GM12878 (cell line): ENCODE measurements around the gene SNRPF. TPM values are rescaled to one million over a fixed set of nuclear protein-coding genes. Genes with fewer than 3 reads are reported as not detected.

Experiments
- ATAC-seq: fragments of 200-7000 bp; cut with Tn5 transposase; 3 replicates; pipeline ENCODE4 v1.9.1; 2020; ENCODE audit warnings: mild to moderate bottlenecking, moderate library complexity
- BruUV-seq: library from RNA; stranded (reverse); fragments of 400-500 nt; replicated peaks from 2 replicates; lab custom pipeline; 2021; lab: Mats Ljungman, UMichigan
- CTCF ChIA-PET: fragments of 300-600 bp; sonication (Branson Sonifier 250); formaldehyde crosslinking; extraction: SDS; loops from one replicate; lab custom pipeline; 2021; ENCODE audit warnings: inconsistent platforms; lab: Yijun Ruan, JAX
- POLR2A ChIA-PET: fragments of 350-600 bp; formaldehyde crosslinking; extraction: SDS; loops from one replicate; lab custom pipeline; 2021; ENCODE audit warnings: inconsistent platforms; lab: Charles Lee
- RAD21 ChIA-PET: fragments of 300-600 bp; sonication (Branson Sonifier 250); formaldehyde crosslinking; loops from one replicate; lab custom pipeline; 2023; ENCODE audit warnings: antibody characterized with exemption; ENCODE audit not compliant: unreplicated experiment; lab: Charles Lee
- SMC1A ChIA-PET: fragments of 300-600 bp; sonication (Branson Sonifier 250); formaldehyde crosslinking; loops from one replicate; lab custom pipeline; 2023; ENCODE audit not compliant: unreplicated experiment, uncharacterized antibody; lab: Charles Lee
- DNase-seq: peaks from one replicate; pipeline ENCODE4 v3.0.0-alpha.2; 2011; ENCODE audit warnings: low read depth, low spot score
- FAIRE-seq: peaks from 3 replicates; lab custom pipeline; 2011; peaks lifted over from hg19 to GRCh38; lab: Jason Lieb, UNC
- H2AFZ ChIP-seq: 2 replicates; pipeline ENCODE4 v1.6.0; 2011; ENCODE audit warnings: low read depth, low read length, control low read depth; ENCODE audit not compliant: control insufficient read depth
- H3K27ac ChIP-seq: 2 replicates; pipeline ENCODE4 v1.5.1; 2011; ENCODE audit warnings: control low read depth; ENCODE audit not compliant: control insufficient read depth, insufficient read depth
- H3K27me3 ChIP-seq, 2 experiments: replicated peaks in 1 of 2; 2 replicates each; pipeline versions ENCODE4 v1.6.0 to v1.6.1; 2011; ENCODE audit warnings: low read length in 1 of 2; ENCODE audit not compliant: control insufficient read depth in 2 of 2, insufficient read depth in 2 of 2
- H3K36me3 ChIP-seq, 2 experiments: 2 replicates each; pipeline ENCODE4 v1.5.1; 2011; ENCODE audit warnings: low read length in 1 of 2; ENCODE audit not compliant: control insufficient read depth in 2 of 2, insufficient read depth in 2 of 2
- H3K4me1 ChIP-seq: 2 replicates; pipeline ENCODE4 v1.6.1; 2011; ENCODE audit warnings: mild to moderate bottlenecking, low read length, moderate library complexity, mixed read lengths; ENCODE audit not compliant: control insufficient read depth, insufficient read depth
- H3K4me2 ChIP-seq: 2 replicates; pipeline ENCODE4 v1.6.0; 2011; ENCODE audit warnings: control low read depth; ENCODE audit not compliant: control insufficient read depth, insufficient read depth
- H3K4me3 ChIP-seq: fragments of 200-600 bp; sonication (generic); 2 replicates; pipeline ENCODE4 v1.5.1; 2016
- H3K79me2 ChIP-seq: 2 replicates; pipeline ENCODE4 v1.6.0; 2011; ENCODE audit warnings: low read length; ENCODE audit not compliant: control insufficient read depth, insufficient read depth
- H3K9ac ChIP-seq: 2 replicates; pipeline ENCODE4 v1.8.0; 2011; ENCODE audit warnings: low read length, control low read depth, mixed read lengths; ENCODE audit not compliant: control insufficient read depth, insufficient read depth
- H3K9me3 ChIP-seq: replicated peaks from 3 replicates; pipeline ENCODE4 v1.5.1; 2011; ENCODE audit warnings: mild to moderate bottlenecking, low read length; ENCODE audit not compliant: control insufficient read depth, insufficient read depth
- H4K20me1 ChIP-seq: 2 replicates; pipeline ENCODE4 v1.6.0; 2011; ENCODE audit not compliant: control insufficient read depth, insufficient read depth
- EED ChIP-seq: sonication (generic); IDR thresholded peaks from 2 replicates; pipeline ENCODE4 v1.6.1; 2016; ENCODE audit warnings: antibody characterized with exemption, low read depth
- EGR1 ChIP-seq, 2 experiments: IDR thresholded peaks; 1 replicate in 1 of 2; 2 replicates in 1 of 2; pipeline ENCODE4 v1.6.1; 2011 to 2012; ENCODE audit warnings: low read depth in 2 of 2, low read length in 2 of 2, borderline replicate concordance in 1 of 2, mild to moderate bottlenecking in 1 of 2, moderate library complexity in 1 of 2
- IRF4 ChIP-seq: IDR thresholded peaks from 2 replicates; pipeline ENCODE4 v1.6.1; 2011; ENCODE audit warnings: low read depth, low read length
- MXI1 ChIP-seq: fragments of 150-350 bp; IDR thresholded peaks from 2 replicates; pipeline ENCODE4 v1.6.1; 2011; ENCODE audit warnings: low read depth, mild to moderate bottlenecking, inconsistent platforms, low read length, improper control_type of control experiment
- NRF1 ChIP-seq: conservative IDR thresholded peaks from 2 replicates; pipeline ENCODE4 v1.6.1; 2011; ENCODE audit warnings: mild to moderate bottlenecking, low read depth, low read length, improper control_type of control experiment
- PAX8 ChIP-seq: fragments of 450-650 bp; IDR thresholded peaks from 2 replicates; pipeline ENCODE4 v1.6.1; 2017; ENCODE audit warnings: mild to moderate bottlenecking, moderate library complexity
- RUNX3 ChIP-seq: IDR thresholded peaks from 2 replicates; pipeline ENCODE4 v1.6.1; 2012; ENCODE audit warnings: low read length, inconsistent platforms
- WGBS: methylation state at CpG from one replicate; pipeline ENCODE4 v1.1.6; 2016; ENCODE audit warnings: low lambda C conversion rate; ENCODE audit not compliant: insufficient replicate concordance, insufficient coverage; ENCODE audit errors: missing lambda C conversion rate; 5-methylcytosine and 5-hydroxymethylcytosine counted together
- in situ Hi-C: fragments of 300-500 bp; cut with MboI; formaldehyde crosslinking; loops from 9 replicates; pipeline ENCODE4 v1.14.3; 2018; ENCODE audit warnings: mixed read lengths
- intact Hi-C: fragments of 100-400 bp; cut with micrococcal nuclease; formaldehyde crosslinking; loops from one replicate; pipeline ENCODE4 v1.14.2; 2022; ENCODE audit not compliant: unreplicated experiment
- polyA plus RNA-seq, 11 experiments: library from polyadenylated mRNA; depleted of rRNA in 4 of 11; unstranded in 6 of 11; stranded (reverse) in 5 of 11; fragments of >200 nt; fragmentation: Nextera tagmentation in 4 of 11; fragmentation: Illumina TruSeq in 1 of 11; extraction: Ambion mirVana in 4 of 11; extraction: Trizol in 1 of 11; gene quantifications; 1 replicate in 1 of 11; 2 replicates in 10 of 11; pipeline versions ENCODE4 v1.2.1 to v1.2.3, GENCODE V29; 2011 to 2016; ENCODE audit warnings: inconsistent platforms in 2 of 11, missing spikeins in 2 of 11, low read depth in 1 of 11
- total RNA-seq, 4 experiments: library from RNA; depleted of rRNA in 3 of 4; stranded (reverse); fragments of >200 nt in 3 of 4; fragmentation: Illumina TruSeq in 1 of 4; extraction: Trizol in 1 of 4; gene quantifications; 2 replicates each; pipeline versions ENCODE4 v1.2.1 to v1.2.3, GENCODE V29; 2013 to 2021
- TF ChIP-seq, protein P1 (sequence below): fragments of 450-650 bp; IDR thresholded peaks from 2 replicates; pipeline ENCODE4 v1.6.1; 2016; ENCODE audit warnings: mild to moderate bottlenecking, moderate library complexity, borderline replicate concordance
- TF ChIP-seq, protein P2 (sequence below): fragments of 450-650 bp; formaldehyde crosslinking; IDR thresholded peaks from 2 replicates; pipeline ENCODE4 v1.4.0; 2020; ENCODE audit warnings: mild to moderate bottlenecking, moderate library complexity

SNRPF gene
- total and polyA plus RNA-seq, 10 of the 15 experiments (the other 5 are each of a cell fraction or from before 2014, with no cell fraction given), result 36.5 to 204 (median 77.9) TPM

DNA sequence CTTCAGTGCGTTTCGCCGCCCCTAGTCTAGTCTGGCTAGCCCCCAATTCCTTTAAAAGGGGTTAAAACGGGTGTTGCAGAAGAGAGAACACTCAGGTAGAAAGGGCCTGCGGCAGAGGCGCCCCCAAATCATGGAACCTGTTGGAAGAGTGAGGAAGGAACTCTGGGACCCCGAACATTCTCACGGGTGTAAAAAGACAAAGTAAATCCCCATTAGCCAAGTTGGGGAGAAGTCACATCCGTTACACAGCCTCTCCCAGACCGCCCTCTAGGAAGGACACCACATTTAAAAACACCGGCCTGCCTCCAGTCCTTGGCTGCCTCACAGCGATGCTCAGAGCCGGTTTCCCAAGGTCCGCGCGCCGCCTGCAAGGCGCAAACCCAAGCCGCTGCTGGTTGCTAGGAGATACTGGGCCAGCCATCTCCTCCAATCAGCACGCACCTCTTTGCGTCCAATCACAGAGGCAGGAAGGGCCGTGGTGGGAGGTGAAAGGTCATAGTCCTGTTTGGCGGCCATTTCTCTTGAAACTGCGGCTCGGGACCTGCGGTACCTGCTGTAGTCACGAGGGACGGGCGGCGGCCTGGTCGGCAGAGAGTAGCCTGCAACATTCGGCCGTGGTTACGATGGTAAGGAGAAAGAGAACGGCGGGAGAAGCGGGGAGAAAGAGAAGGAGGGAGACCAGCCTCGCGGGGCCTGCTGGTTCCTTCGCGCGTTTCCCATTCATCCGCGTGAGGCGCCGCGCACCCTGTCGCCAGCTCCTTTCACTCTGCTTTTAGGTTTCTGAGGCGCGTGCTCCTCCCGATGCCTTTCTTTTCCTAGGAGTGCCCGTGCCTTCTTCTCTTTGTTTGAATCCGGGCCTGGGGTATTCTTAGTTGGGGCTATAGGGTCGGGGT, at the start of gene SNRPF (continued):
- peak; percentile 50; the same call in 1 of the 2 replicates for TF ChIP-seq RUNX3
- TF ChIP-seq, protein P1, sequence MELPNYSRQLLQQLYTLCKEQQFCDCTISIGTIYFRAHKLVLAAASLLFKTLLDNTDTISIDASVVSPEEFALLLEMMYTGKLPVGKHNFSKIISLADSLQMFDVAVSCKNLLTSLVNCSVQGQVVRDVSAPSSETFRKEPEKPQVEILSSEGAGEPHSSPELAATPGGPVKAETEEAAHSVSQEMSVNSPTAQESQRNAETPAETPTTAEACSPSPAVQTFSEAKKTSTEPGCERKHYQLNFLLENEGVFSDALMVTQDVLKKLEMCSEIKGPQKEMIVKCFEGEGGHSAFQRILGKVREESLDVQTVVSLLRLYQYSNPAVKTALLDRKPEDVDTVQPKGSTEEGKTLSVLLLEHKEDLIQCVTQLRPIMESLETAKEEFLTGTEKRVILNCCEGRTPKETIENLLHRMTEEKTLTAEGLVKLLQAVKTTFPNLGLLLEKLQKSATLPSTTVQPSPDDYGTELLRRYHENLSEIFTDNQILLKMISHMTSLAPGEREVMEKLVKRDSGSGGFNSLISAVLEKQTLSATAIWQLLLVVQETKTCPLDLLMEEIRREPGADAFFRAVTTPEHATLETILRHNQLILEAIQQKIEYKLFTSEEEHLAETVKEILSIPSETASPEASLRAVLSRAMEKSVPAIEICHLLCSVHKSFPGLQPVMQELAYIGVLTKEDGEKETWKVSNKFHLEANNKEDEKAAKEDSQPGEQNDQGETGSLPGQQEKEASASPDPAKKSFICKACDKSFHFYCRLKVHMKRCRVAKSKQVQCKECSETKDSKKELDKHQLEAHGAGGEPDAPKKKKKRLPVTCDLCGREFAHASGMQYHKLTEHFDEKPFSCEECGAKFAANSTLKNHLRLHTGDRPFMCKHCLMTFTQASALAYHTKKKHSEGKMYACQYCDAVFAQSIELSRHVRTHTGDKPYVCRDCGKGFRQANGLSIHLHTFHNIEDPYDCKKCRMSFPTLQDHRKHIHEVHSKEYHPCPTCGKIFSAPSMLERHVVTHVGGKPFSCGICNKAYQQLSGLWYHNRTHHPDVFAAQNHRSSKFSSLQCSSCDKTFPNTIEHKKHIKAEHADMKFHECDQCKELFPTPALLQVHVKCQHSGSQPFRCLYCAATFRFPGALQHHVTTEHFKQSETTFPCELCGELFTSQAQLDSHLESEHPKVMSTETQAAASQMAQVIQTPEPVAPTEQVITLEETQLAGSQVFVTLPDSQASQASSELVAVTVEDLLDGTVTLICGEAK, result peak; percentile 83; the same call in 1 of the 2 replicates

DNA sequence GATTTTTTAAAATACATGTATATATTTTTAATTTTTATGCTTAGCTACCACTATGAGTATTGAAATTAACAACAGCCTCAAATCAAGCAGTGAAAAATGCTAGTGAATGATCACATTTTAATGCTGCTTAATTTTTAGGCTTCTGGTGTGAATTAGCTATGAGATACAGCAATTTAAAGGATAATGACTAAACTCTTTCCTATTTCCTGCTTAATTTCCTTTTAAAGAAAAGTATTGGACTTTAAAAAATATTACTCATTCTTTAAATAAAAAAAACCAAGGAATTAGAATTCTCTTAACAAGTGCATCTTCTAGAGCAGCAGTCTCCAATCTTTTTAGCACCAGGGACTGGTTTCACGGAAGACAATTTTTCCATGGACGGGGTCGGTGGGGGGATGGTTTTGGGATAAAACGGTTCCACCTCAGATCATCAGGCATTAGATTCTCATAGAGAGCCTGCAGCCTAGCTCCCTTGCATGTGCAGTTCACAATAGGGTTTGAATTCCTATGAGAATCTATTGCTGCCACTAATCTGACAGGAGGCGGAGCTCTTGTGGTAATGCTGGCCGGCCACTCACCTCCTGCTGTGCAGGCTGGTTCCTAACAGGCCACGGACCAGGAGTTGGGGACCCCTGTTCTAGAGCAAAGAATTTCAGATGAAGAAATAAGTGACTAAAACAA, 49.6 kb upstream of the SNRPF start:
- BruUV-seq, result no TSS peak
- no peak for FAIRE-seq
- CTCF ChIA-PET, result no interaction called here

More for the DNA sequence above, 49.6 kb upstream of the SNRPF start:
- ChIA-PET SMC1A (no interaction called here), RAD21 (no interaction called here), POLR2A (no interaction called here)
- in situ Hi-C loops (no loop called here), intact Hi-C loops (no loop called here)
- Histone ChIP-seq H3K4me2 (no peak overlapping the region), H3K27me3 (no peaks in the 10 kb centered on the region; a peak in 2 of 4 replicates), H3K9ac (no peak overlapping the region), H3K27ac (no peak overlapping the region), H3K4me3 (no peak overlapping the region), H4K20me1 (no peaks in the 10 kb centered on the region), H3K79me2 (no peaks in the 10 kb centered on the region), H3K36me3 (no peaks in the 10 kb centered on the region), H3K9me3 (no peaks in the 10 kb centered on the region), H3K4me1 (no peaks in the 10 kb centered on the region), H2AFZ (no peak overlapping the region)
- DNase-seq (no peak), ATAC-seq (no peak)
- WGBS, result 48% methylated on average over 7 of the region's 7 CpGs
- TF ChIP-seq IRF4 (no peak), NRF1 (no peak), MXI1 (no peak), EED (no peak), EGR1 (IDR thresholded peaks at IDR 0.05; ENCODE audit: borderline replicate concordance in 1 of 2, low read depth in 2 of 2, low read length in 2 of 2) (no peak), PAX8 (no peak)
- TF ChIP-seq, protein P2, sequence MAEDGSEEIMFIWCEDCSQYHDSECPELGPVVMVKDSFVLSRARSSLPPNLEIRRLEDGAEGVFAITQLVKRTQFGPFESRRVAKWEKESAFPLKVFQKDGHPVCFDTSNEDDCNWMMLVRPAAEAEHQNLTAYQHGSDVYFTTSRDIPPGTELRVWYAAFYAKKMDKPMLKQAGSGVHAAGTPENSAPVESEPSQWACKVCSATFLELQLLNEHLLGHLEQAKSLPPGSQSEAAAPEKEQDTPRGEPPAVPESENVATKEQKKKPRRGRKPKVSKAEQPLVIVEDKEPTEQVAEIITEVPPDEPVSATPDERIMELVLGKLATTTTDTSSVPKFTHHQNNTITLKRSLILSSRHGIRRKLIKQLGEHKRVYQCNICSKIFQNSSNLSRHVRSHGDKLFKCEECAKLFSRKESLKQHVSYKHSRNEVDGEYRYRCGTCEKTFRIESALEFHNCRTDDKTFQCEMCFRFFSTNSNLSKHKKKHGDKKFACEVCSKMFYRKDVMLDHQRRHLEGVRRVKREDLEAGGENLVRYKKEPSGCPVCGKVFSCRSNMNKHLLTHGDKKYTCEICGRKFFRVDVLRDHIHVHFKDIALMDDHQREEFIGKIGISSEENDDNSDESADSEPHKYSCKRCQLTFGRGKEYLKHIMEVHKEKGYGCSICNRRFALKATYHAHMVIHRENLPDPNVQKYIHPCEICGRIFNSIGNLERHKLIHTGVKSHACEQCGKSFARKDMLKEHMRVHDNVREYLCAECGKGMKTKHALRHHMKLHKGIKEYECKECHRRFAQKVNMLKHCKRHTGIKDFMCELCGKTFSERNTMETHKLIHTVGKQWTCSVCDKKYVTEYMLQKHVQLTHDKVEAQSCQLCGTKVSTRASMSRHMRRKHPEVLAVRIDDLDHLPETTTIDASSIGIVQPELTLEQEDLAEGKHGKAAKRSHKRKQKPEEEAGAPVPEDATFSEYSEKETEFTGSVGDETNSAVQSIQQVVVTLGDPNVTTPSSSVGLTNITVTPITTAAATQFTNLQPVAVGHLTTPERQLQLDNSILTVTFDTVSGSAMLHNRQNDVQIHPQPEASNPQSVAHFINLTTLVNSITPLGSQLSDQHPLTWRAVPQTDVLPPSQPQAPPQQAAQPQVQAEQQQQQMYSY (CRISPR knock-in tag), result no peak
